HEK293T (cell line): ENCODE data around the gene BICD1.

Experiments
- CTCF ChIA-PET: fragments of 350-600 bp; formaldehyde crosslinking; extraction: SDS; loops from one replicate; lab custom pipeline; 2021; ENCODE audit warnings: antibody characterized with exemption, inconsistent platforms; lab: Yijun Ruan, JAX
- POLR2A ChIA-PET: fragments of 350-600 bp; formaldehyde crosslinking; extraction: SDS; loops from one replicate; lab custom pipeline; 2020; ENCODE audit warnings: antibody characterized with exemption, inconsistent platforms; lab: Yijun Ruan, JAX
- DNase-seq: peaks from one replicate; pipeline ENCODE4 v3.0.0; 2012; ENCODE audit warnings: mixed read lengths; ENCODE audit errors: extremely low spot score
- ARNT ChIP-seq: fragments of 450-650 bp; IDR thresholded peaks from 2 replicates; pipeline ENCODE4 v1.6.1; 2017; ENCODE audit warnings: mild to moderate bottlenecking
- BHLHE40 ChIP-seq: fragments of 450-650 bp; IDR thresholded peaks from 2 replicates; pipeline ENCODE4 v1.6.1; 2016; ENCODE audit warnings: mild to moderate bottlenecking, moderate library complexity, borderline replicate concordance
- CTBP1 ChIP-seq: fragments of 450-650 bp; IDR thresholded peaks from 2 replicates; pipeline ENCODE4 v1.6.1; 2016; ENCODE audit warnings: borderline replicate concordance
- ELF4 ChIP-seq: fragments of 450-650 bp; IDR thresholded peaks from 2 replicates; pipeline ENCODE4 v1.6.1; 2017; ENCODE audit warnings: antibody characterized with exemption
- FOXA1 ChIP-seq: fragments of 450-650 bp; IDR thresholded peaks from 2 replicates; pipeline ENCODE4 v1.6.1; 2016; ENCODE audit warnings: mild to moderate bottlenecking
- FOXK2 ChIP-seq: fragments of 450-650 bp; IDR thresholded peaks from 2 replicates; pipeline ENCODE4 v1.6.1; 2016; ENCODE audit warnings: mild to moderate bottlenecking
- FOXM1 ChIP-seq: fragments of 450-650 bp; IDR thresholded peaks from 2 replicates; pipeline ENCODE4 v1.6.1; 2017; ENCODE audit warnings: mild to moderate bottlenecking, borderline replicate concordance
- HDGF ChIP-seq: fragments of 450-650 bp; IDR thresholded peaks from 2 replicates; pipeline ENCODE4 v1.6.1; 2017; ENCODE audit warnings: antibody characterized with exemption, borderline replicate concordance
- L3MBTL2 ChIP-seq: fragments of 450-650 bp; conservative IDR thresholded peaks from 2 replicates; pipeline ENCODE4 v1.6.1; 2016; ENCODE audit warnings: mild to moderate bottlenecking
- LEF1 ChIP-seq: fragments of 450-650 bp; IDR thresholded peaks from 2 replicates; pipeline ENCODE4 v1.6.1; 2017; ENCODE audit warnings: mild to moderate bottlenecking, borderline replicate concordance
- NFRKB ChIP-seq: fragments of 450-650 bp; IDR thresholded peaks from 2 replicates; pipeline ENCODE4 v1.6.1; 2016; ENCODE audit warnings: mild to moderate bottlenecking, moderate library complexity
- SP1 ChIP-seq: fragments of 450-650 bp; IDR thresholded peaks from 2 replicates; pipeline ENCODE4 v1.6.1; 2017
- SUZ12 ChIP-seq: fragments of 450-650 bp; IDR thresholded peaks from 2 replicates; pipeline ENCODE4 v1.6.1; 2016; ENCODE audit warnings: mild to moderate bottlenecking
- TARDBP ChIP-seq: fragments of 450-650 bp; IDR thresholded peaks from 2 replicates; pipeline ENCODE4 v1.6.1; 2016
- ZNF384 ChIP-seq: fragments of 450-650 bp; IDR thresholded peaks from 2 replicates; pipeline ENCODE4 v1.6.1; 2016
- TF ChIP-seq, protein P1 (sequence below): fragments of 450-650 bp; IDR thresholded peaks from 2 replicates; pipeline ENCODE4 v1.6.1; 2016

The BICD1 gene

DNA sequence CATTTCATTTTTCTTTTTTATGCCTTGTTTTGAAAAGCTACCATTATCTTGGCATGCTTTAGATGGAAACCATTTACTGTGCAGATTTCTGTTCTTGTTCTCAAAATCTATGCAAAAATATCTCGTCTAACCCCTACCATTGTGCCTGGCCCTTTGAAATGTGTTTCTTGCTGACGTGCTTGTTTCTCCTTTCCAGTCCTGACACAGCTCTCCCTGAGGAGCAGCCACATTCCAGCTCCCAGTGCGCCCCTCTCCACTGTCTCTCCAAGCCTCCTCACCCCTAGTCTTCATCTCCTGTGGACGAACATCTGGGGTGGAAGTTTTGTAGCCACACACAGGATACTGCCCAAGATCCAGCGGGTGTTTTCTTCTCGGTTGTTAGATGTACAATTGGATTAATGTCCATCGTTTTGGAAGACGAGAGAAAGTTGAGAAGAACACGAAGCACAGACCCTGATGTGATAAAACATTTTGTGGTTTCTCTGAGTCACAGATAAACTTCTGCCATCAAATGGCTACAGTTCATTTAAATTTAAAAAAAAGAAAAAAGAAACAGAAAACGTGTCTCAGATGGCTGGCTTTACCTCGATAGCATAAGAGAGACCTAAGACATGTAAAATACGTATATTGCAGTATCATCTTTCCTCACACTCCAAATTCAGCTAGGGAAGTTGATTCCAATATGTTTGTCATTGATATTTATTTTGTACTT, 270.9 kb downstream of the BICD1 start:
- ChIA-PET POLR2A (no interaction called here), CTCF (interaction anchor here (0.8 kb wide), 1 partner anchor 12 kb away, joined by 3 read pairs; no protein-coding TSS in a partner anchor)
- TF ChIP-seq BHLHE40 = no peak
- TF ChIP-seq, protein P1, sequence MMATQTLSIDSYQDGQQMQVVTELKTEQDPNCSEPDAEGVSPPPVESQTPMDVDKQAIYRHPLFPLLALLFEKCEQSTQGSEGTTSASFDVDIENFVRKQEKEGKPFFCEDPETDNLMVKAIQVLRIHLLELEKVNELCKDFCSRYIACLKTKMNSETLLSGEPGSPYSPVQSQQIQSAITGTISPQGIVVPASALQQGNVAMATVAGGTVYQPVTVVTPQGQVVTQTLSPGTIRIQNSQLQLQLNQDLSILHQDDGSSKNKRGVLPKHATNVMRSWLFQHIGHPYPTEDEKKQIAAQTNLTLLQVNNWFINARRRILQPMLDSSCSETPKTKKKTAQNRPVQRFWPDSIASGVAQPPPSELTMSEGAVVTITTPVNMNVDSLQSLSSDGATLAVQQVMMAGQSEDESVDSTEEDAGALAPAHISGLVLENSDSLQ = no peak
- no peak for TF ChIP-seq CTBP1
- no peak for TF ChIP-seq SP1
- TF ChIP-seq L3MBTL2 = no peak
- TF ChIP-seq ARNT = no peak
- no peak for TF ChIP-seq TARDBP
- no peak for TF ChIP-seq FOXM1
- no peak for TF ChIP-seq ZNF384
- no peak for TF ChIP-seq SUZ12
- no peak for TF ChIP-seq ELF4
- no peak for TF ChIP-seq HDGF
- no peak for TF ChIP-seq NFRKB
- TF ChIP-seq FOXA1 = no peak
- no peak for TF ChIP-seq FOXK2
- TF ChIP-seq LEF1 = no peak
- DNase-seq = no peak

DNA sequence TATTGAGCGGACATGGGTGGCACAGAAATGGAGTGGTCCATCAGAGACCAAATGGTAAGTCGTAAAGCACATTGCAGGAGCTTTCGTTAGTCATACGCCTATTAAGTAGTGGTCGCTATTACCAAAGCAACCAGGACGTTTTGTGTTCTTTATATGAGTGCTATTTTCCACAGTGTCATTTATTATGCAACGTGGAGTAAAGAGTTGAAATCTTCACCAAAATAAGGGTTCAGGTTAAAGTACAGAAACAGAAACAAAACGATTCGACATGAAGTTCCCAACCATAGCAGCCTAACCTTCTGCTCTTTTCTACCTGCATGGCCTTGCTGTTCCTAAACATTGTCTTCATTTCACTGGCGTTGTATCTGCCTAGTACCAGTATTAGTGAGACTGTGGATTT, 272.6 kb downstream of the BICD1 start:
- DNase-seq = no peak
- TF ChIP-seq SUZ12 = no peak
- TF ChIP-seq, protein P1 = no peak
- no peak for TF ChIP-seq L3MBTL2
- TF ChIP-seq ELF4 = no peak
- no peak for TF ChIP-seq FOXA1
- TF ChIP-seq HDGF = no peak
- POLR2A ChIA-PET = interaction anchor here (1.0 kb wide), 1 partner anchor 20 kb away, joined by 4 read pairs; the partner anchor contains the start of gene FGD4
- CTCF ChIA-PET = interaction anchor here (0.6 to 1.5 kb wide), 2 partner anchors 10 to 28 kb away, joined by 4 to 6 read pairs; no protein-coding TSS in a partner anchor

DNA sequence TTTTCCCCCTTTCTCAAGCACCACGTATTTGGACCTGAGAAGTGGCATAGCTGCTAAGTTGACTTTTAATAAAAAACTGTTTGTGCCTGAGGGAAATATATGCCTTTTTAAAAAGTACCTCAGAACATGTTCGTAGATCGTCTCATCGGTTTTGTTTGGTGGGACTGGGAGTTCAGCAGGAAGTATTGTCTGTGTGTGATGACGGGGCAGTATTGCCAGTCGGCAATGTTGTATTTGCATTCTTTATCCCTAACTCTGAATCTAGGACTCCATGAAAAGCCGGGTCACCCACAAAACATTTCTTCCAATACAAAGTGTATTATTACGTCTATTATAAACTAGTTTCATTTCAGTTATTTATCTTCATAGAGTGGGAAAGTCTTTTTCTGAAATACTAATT, 273.0 kb downstream of the BICD1 start:
- no peak for DNase-seq
- POLR2A ChIA-PET = interaction anchor here (1.0 kb wide), 1 partner anchor 20 kb away, joined by 4 read pairs; the partner anchor contains the start of gene FGD4
- no peak for TF ChIP-seq FOXA1
- TF ChIP-seq ELF4 = no peak
- no peak for TF ChIP-seq NFRKB
- TF ChIP-seq SP1 = no peak
- CTCF ChIA-PET = interaction anchor here (0.6 to 1.5 kb wide), 3 partner anchors 11 to 345 kb away, joined by 3 to 6 read pairs (median 4); no protein-coding TSS in a partner anchor

DNA sequence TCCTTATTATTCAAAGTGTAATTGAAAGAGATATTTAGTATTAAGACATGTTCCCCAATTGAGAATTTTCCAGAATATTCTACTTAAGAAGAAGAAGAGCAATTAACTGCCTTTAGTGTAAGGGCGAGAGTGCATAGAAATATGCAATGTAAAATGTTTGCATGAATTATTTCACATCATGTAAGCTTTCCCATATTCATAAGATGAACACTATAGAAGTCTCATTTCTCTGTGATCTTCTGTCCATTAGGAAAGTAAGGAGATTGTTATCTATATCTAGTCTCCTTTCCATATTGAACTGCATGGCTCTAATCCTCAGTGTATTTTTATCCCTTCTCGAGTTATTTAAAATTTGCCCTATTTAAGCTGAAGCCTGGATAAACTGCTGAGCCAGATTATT, 275.6 kb downstream of the BICD1 start:
- POLR2A ChIA-PET = no interaction called here
- CTCF ChIA-PET = no interaction called here
- no peak for DNase-seq
- TF ChIP-seq FOXK2 (no peak), SUZ12 (no peak), ZNF384 (no peak), BHLHE40 (no peak), SP1 (no peak), FOXM1 (no peak), ARNT (no peak), ELF4 (no peak)

DNA sequence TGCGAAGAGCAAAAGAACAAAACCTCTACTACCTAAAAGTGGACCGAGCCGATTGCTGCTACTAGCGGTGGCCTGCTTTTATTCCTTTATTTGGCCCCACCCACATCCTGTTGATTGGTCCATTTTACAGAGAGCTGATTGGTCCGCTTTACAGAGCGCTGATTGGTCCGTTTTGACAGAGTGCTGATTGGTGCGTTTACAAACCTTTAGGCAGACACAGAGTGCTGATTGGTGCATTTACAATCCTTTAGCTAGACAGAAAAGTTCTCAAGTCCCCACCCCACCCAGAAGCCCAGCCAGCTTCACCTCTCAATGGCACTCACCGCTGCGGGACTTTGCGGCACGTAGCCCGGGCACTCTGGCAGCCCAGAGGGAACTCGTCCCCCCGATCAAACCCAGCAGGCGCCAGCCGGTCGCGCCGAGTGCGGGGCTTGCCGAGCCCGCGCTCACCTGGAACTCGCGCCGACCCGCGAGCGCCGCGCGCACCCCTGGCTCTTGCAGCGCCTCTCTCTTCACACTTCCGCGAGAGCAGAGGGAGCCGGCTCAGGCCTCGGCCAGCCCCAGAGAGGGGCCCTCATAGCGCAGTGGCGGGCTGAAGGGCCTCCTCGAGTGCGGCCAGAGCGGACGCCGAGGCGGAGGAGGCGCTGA, 284.0 kb downstream of the BICD1 start:
- ChIA-PET POLR2A (no interaction called here), CTCF (no interaction called here)
- no peak for DNase-seq
- TF ChIP-seq FOXK2 (no peak), NFRKB (no peak), TARDBP (no peak), FOXM1 (no peak), ARNT (no peak), FOXA1 (no peak)
- TF ChIP-seq, protein P1 = no peak

DNA sequence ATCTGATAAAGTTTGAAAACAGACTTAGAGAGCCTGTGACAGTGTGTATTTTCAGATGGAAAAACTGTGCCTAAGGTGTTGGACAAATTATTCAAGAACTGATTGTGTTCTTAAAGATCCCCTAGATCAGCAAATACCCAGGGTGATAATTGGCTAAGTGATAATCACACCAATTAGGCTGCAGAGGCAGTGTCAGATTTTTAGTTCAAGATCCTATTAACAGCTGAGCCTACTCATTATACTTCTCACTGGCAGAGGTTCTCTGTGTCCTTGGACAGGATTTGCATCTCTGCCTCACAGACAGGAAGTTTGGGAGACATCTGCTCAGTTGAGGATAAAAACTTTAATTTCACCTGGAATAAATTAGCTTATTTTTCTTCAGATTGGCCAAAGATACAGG, 288.4 kb downstream of the BICD1 start:
- no peak for DNase-seq
- CTCF ChIA-PET = no interaction called here

More for the DNA sequence above, 288.4 kb downstream of the BICD1 start:
- POLR2A ChIA-PET = no interaction called here
- TF ChIP-seq FOXK2 (no peak), ARNT (no peak), BHLHE40 (no peak), ZNF384 (no peak), NFRKB (no peak), ELF4 (no peak), SP1 (no peak), FOXM1 (no peak), L3MBTL2 (no peak), CTBP1 (no peak)
- TF ChIP-seq, protein P1 = no peak
